Measurements from ENCODE around the gene IMPA2. TPM values are rescaled to one million over a fixed set of nuclear protein-coding genes. Genes with fewer than 3 reads are reported as not detected.

The IMPA2 gene
- total RNA-seq, 1 experiment from 2014 or later = 37.6 TPM

GRCh38 chr18:11955239-11956029, 25.9 kb upstream of the IMPA2 start:
- POLR2A ChIA-PET = no interaction called here
- peaks cover 5% of the 10 kb centered on the region for H3K4me1 ChIP-seq (ENCODE audit: control insufficient read depth, insufficient read depth, low read length)
- CTCF ChIA-PET = no interaction called here

More at GRCh38 chr18:11955239-11956029, 25.9 kb upstream of the IMPA2 start:
- in situ Hi-C loops (cut with HindIII; ENCODE audit: low pct_unique_long_range_greater_than_20kb, low sequenced_read_pairs) (no loop called here), intact Hi-C loops (cut with micrococcal nuclease; ENCODE audit: unreplicated experiment) (no loop called here)
- Histone ChIP-seq H3K36me3 (ENCODE audit: control insufficient read depth, insufficient read depth, low read length) (no peaks in the 10 kb centered on the region), H3K27me3 (ENCODE audit: control insufficient read depth, insufficient read depth, low read length) (no peaks in the 10 kb centered on the region), H3K9me3 (ENCODE audit: control insufficient read depth, insufficient read depth, low read depth, low read length) (peaks cover 8% of the 10 kb centered on the region; the same call in 1 of the 2 replicates), H3K27ac (ENCODE audit: low read length) (0 out of 2 replicates have a peak overlapping the region, but pooled peaks have one; percentile 8), H3K4me3 (ENCODE audit: low read depth in 2 of 2, low read length in 2 of 2) (no peak overlapping the region)
- BruUV-seq (replicated peaks) = no TSS peak
- TF ChIP-seq SIN3A (IDR thresholded peaks at IDR 0.05; ENCODE audit: borderline replicate concordance, insufficient read depth, low read depth, low read length) (no peak), CTCF (IDR thresholded peaks at IDR 0.05) (no peak), REST (IDR thresholded peaks at IDR 0.05; ENCODE audit: insufficient read depth in 1 of 2, low read depth in 2 of 2, low read length in 1 of 2) (no peak), TCF7L2 (IDR thresholded peaks at IDR 0.05; ENCODE audit: low read depth, low read length) (no peak), POLR2AphosphoS5 (IDR thresholded peaks at IDR 0.05; ENCODE audit: low read depth, low read length) (no peak)
- no peak for DNase-seq (ENCODE audit: low read depth, low spot score)
- peak; percentile 70 for ATAC-seq
